Colonic mucosa (tissue), 4 donors: ENCODE data around the gene CBY1. TPM values are rescaled to one million over a fixed set of nuclear protein-coding genes. Genes with fewer than 3 reads are reported as not detected.

ENCODE experiments used
- DNase-seq: peaks from one replicate; pipeline ENCODE4 v3.0.0-alpha.2; 2020
- H3K27ac ChIP-seq: fragments of 200-600 bp; one replicate; pipeline ENCODE4 v1.8.0; 2021
- H3K27me3 ChIP-seq: fragments of 200-600 bp; one replicate; pipeline ENCODE4 v1.8.0; 2021
- H3K36me3 ChIP-seq: fragments of 200-600 bp; one replicate; pipeline ENCODE4 v1.8.0; 2021
- H3K4me1 ChIP-seq: fragments of 200-600 bp; one replicate; pipeline ENCODE4 v1.8.0; 2021; ENCODE audit warnings: mild to moderate bottlenecking
- H3K4me3 ChIP-seq: fragments of 200-600 bp; one replicate; pipeline ENCODE4 v1.8.0; 2021
- H3K9ac ChIP-seq, 2 donors: one replicate each; pipeline ENCODE4 v1.7.0; 2013; ENCODE audit warnings: control low read depth in 2 of 2, low read depth in 2 of 2, low read length in 2 of 2
- H3K9me3 ChIP-seq: fragments of 200-600 bp; one replicate; pipeline ENCODE4 v1.8.0; 2021
- intact Hi-C: fragments of 100-400 bp; cut with DNase I; formaldehyde crosslinking; loops from one replicate; pipeline ENCODE4 v1.14.1; 2022
- total RNA-seq, 2 donors: library from RNA; stranded (reverse); fragmentation: NEBNext Ultra II Directional in 1 of 2; extraction: Animal tissue kit (Norgen Biotek cat#: 25700) in 1 of 2; gene quantifications; one replicate each; pipeline ENCODE4 v1.2.1, GENCODE V29; 2021
- TF ChIP-seq, protein P1 (sequence below): fragments of 200-600 bp; IDR thresholded peaks from one replicate; pipeline ENCODE4 v1.8.0; 2022; ENCODE audit warnings: antibody characterized with exemption, mild to moderate bottlenecking
- donor health status: healthy.
- donor health status: DM: no; HTN: no; CAD: no.
- donor health status: DM: no; HTN: no; CAD: no.

Gene CBY1
- total RNA-seq, 2 donors from 2014 or later: 27.4 to 38.1 TPM

DNA sequence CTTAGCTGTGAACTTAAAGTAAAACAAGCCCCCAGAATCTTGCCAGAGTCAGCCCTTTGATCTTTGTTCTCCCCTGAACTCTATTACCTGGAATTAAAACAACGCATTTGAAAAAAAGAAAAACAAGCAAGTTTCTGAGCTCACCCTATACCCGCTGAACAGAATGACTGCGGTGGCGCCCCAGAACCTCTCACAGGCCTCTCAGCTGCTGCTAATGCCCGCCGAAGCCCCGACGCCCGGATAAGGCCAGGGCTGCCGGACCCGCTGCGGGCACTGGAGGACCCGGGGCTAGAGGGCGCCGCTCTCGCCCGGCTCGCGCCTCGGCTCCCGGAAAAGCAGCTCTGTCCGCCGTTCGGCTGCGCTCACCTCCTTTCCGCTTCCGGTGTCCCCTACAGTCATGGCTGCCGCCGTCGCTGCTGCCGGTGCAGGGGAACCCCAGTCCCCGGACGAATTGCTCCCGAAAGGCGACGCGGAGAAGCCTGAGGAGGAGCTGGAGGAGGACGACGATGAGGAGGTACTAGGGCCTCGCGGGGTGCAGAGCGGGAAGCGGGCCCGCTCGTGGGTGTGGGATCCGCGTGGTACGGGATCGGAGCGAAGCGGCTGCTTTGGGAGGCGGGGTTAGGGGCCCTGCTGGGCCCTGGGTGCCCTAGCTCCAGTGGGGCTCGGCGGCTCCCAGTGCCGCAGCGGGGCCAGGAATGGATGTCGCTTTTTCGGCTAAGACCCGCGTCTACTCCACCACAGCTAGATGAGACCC, 25.3 kb downstream of the CBY1 start, which contains the start of gene TOMM22:
Gene TOMM22, plus strand, starts transcription at position 376 of the 754 bp plus-strand sequence. Its CDS starts 22 bp downstream, at position 398.
- H3K4me3 ChIP-seq: peak within 1 kb of the TSS; percentile 85
- TF ChIP-seq, protein P1, sequence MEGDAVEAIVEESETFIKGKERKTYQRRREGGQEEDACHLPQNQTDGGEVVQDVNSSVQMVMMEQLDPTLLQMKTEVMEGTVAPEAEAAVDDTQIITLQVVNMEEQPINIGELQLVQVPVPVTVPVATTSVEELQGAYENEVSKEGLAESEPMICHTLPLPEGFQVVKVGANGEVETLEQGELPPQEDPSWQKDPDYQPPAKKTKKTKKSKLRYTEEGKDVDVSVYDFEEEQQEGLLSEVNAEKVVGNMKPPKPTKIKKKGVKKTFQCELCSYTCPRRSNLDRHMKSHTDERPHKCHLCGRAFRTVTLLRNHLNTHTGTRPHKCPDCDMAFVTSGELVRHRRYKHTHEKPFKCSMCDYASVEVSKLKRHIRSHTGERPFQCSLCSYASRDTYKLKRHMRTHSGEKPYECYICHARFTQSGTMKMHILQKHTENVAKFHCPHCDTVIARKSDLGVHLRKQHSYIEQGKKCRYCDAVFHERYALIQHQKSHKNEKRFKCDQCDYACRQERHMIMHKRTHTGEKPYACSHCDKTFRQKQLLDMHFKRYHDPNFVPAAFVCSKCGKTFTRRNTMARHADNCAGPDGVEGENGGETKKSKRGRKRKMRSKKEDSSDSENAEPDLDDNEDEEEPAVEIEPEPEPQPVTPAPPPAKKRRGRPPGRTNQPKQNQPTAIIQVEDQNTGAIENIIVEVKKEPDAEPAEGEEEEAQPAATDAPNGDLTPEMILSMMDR: peak; percentile 38
- H3K4me1 ChIP-seq: no peaks in the 10 kb centered on the region
- H3K27ac ChIP-seq: peak within 1 kb of the TSS; percentile 59
- intact Hi-C loops: no loop called here
- H3K9ac ChIP-seq: peak within 1 kb of the TSS; percentile 73 to 91
- H3K36me3 ChIP-seq: peaks cover 10% of the 10 kb centered on the region
- peak; percentile 91 for DNase-seq
- H3K27me3 ChIP-seq: no peaks in the 10 kb centered on the region
- no peaks in the 10 kb centered on the region for H3K9me3 ChIP-seq

GRCh38 chr22:38684895-38685294, 28.5 kb downstream of the CBY1 start:
- Histone ChIP-seq H3K9ac (no peak overlapping the region), H3K27ac (no peak overlapping the region), H3K27me3 (no peaks in the 10 kb centered on the region), H3K36me3 (peaks cover 19% of the 10 kb centered on the region), H3K9me3 (no peaks in the 10 kb centered on the region), H3K4me1 (peaks cover under 1% of the 10 kb centered on the region), H3K4me3 (no peak overlapping the region)
- intact Hi-C loops: no loop called here
- DNase-seq: no peak
- TF ChIP-seq, protein P1: no peak

- Histone ChIP-seq H3K27me3 (no peaks in the 10 kb centered on the region), H3K4me3 (no peak overlapping the region), H3K4me1 (peaks cover 7% of the 10 kb centered on the region), H3K27ac (no peak overlapping the region), H3K9ac (no peak overlapping the region), H3K9me3 (no peaks in the 10 kb centered on the region), H3K36me3 (peaks cover 19% of the 10 kb centered on the region)
- TF ChIP-seq, protein P1: no peak
- DNase-seq: no peak
- intact Hi-C loops: no loop called here
Observed at GRCh38 chr22:38685761-38686160, 29.3 kb downstream of the CBY1 start.

DNA sequence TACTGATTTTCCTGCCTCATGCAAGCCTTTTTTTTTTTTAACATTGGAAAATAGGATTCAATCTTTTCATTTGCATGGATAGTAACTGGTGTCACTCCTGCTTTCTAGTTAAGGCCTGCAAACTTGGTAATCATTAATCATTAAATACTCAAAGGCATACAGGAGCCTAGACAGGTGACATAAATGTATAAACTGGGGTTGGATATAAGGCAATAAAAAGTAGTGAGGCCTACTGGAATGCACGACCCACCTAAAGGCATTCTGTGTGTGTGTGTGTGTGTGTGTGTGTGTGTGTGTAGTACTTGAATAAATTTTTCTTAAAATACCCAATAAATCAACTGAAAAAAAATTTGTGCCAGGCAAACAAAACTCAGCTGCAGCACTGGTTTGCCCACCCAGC, 33.2 kb downstream of the CBY1 start:
- intact Hi-C loops: no loop called here
- peaks cover 12% of the 10 kb centered on the region for H3K36me3 ChIP-seq
- TF ChIP-seq, protein P1: no peak
- no peak for DNase-seq
- H3K9ac ChIP-seq: peak overlapping the region in 1 of 2 donors; percentile 38
- no peaks in the 10 kb centered on the region for H3K27me3 ChIP-seq
- H3K27ac ChIP-seq: no peak overlapping the region
- peaks cover 7% of the 10 kb centered on the region for H3K4me1 ChIP-seq
- no peak overlapping the region for H3K4me3 ChIP-seq
- H3K9me3 ChIP-seq: no peaks in the 10 kb centered on the region

DNA sequence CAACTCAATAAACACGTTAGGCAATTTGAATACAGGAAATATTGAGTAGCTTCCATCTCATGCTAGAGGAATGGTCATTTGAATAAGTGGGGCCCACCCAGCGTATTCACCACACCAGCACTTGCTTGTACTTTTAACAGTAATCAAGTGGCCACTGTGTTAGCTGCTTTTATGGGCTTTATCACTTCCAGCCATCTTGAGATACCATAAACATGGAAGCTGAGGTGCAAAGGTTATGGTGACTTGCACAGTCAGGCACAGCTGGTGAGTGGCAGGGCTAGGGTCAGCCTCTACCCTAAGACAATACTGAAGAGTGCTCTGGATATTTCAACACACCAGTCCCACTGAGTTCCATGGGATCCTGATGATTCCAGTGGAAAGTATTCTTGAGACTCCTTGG, 37.6 kb downstream of the CBY1 start:
- Histone ChIP-seq H3K9me3 (no peaks in the 10 kb centered on the region), H3K27me3 (no peaks in the 10 kb centered on the region), H3K4me1 (peaks cover 19% of the 10 kb centered on the region), H3K4me3 (no peak overlapping the region), H3K36me3 (no peaks in the 10 kb centered on the region), H3K27ac (peak overlapping the region; percentile 87), H3K9ac (peak overlapping the region in 1 of 2 donors; percentile 72)
- TF ChIP-seq, protein P1: no peak
- peak; percentile 70 for DNase-seq
- intact Hi-C loops: no loop called here
